WERI-Rb-1 (cell line): ENCODE results near the gene IGFBP3.

Experiments used
- DNase-seq: peaks from one replicate; pipeline ENCODE4 v3.0.0-alpha.2; 2020
- H3K27ac ChIP-seq: fragments of 250-450 bp; sonication (Bioruptor Pico); 2 replicates; pipeline ENCODE4 v1.5.1; 2020; ENCODE audit warnings: mild to moderate bottlenecking, moderate library complexity
- H3K27me3 ChIP-seq: fragments of 250-450 bp; sonication (Bioruptor Pico); 2 replicates; pipeline ENCODE4 v1.5.1; 2021; ENCODE audit warnings: mild to moderate bottlenecking, low read depth, moderate library complexity; ENCODE audit not compliant: insufficient read depth, severe bottlenecking
- H3K36me3 ChIP-seq: fragments of 250-450 bp; sonication (Bioruptor Pico); 2 replicates; pipeline ENCODE4 v1.5.1; 2020; ENCODE audit warnings: mild to moderate bottlenecking, moderate library complexity
- H3K4me3 ChIP-seq: 2 replicates; pipeline ENCODE4 v1.5.1; 2011; ENCODE audit warnings: low read depth, mild to moderate bottlenecking, control low read depth, low read length
- H3K9me3 ChIP-seq: fragments of 250-450 bp; sonication (Bioruptor Pico); 2 replicates; pipeline ENCODE4 v1.5.1; 2021; ENCODE audit warnings: mild to moderate bottlenecking, moderate library complexity; ENCODE audit not compliant: severe bottlenecking
- CTCF ChIP-seq: IDR thresholded peaks from 2 replicates; pipeline ENCODE4 v1.5.1; 2011; ENCODE audit warnings: low read depth, mild to moderate bottlenecking, control low read depth, inconsistent platforms, low read length

Gene IGFBP3

DNA sequence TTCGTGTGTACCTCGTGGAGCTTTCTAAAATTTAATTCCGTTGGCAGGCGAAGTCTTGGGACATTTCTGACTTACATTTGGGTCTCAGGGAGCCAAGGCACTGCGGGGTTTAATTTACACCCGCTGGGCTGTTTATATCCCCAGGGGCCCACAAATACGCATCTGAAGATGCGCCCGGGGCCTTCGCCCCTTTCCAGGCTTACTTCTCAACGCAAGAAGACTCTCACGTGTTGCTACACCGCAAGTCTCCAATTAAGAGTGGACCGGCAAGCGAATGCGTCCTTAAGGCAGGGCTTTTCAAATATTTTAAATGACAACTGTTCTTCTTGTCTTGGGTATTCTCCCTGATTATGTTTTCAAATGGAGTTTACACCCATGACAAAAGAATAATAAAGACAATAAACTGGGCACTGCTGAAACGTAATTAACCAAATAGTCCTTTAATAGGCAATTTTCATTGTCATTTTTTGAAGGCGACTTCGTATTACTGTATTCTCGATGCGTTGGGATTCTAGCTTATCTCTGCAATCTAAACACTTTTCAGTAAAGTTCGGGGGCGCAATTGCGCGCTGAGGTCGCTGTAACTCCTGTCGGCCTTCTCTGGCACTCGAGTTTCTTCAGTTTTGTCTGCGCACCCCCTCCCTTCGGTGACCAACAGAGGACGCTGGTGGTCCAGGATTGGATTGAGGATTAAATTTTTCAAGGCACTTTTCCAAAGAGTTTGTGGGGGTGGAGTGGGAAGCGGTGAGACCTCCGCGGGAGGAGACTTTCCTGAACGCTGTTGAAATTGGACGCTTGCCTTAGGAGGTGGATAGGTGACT is 837 bp upstream of the IGFBP3 start:
- H3K27ac ChIP-seq = no peak overlapping the region
- peaks cover 68% of the 10 kb centered on the region for H3K27me3 ChIP-seq
- no peaks in the 10 kb centered on the region for H3K36me3 ChIP-seq
- no peaks in the 10 kb centered on the region for H3K9me3 ChIP-seq
- H3K4me3 ChIP-seq = peak overlapping the region; percentile 40
- TF ChIP-seq CTCF = peak; percentile 77
- peak; percentile 74 for DNase-seq

DNA sequence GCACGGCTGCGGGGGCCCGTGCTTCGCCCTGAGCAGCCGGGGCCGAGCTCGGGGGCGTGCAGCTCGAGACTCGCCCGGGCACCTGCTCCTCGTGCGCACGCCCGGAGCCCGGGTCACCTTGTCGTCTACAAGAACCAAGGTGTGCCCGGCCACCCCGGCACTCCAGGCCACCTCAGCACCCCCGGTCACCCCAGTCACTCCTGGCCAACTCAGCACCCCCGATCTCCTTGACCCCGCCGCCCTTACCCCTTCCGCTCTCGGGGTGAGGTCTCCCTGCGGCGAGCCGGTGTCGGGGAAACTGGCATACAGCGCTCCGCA is 268 bp upstream of the IGFBP3 start:
- Histone ChIP-seq H3K4me3 (peak overlapping the region; percentile 40), H3K9me3 (no peaks in the 10 kb centered on the region), H3K27me3 (peaks cover 73% of the 10 kb centered on the region), H3K36me3 (no peaks in the 10 kb centered on the region), H3K27ac (no peak overlapping the region)
- no peak for TF ChIP-seq CTCF
- DNase-seq = no peak

- no peaks in the 10 kb centered on the region for H3K36me3 ChIP-seq
- TF ChIP-seq CTCF = no peak
- no peaks in the 10 kb centered on the region for H3K9me3 ChIP-seq
- H3K27ac ChIP-seq = no peak overlapping the region
- no peak for DNase-seq
- H3K4me3 ChIP-seq = peak overlapping the region; percentile 33; the same call in 1 of the 2 replicates
- peaks cover 81% of the 10 kb centered on the region for H3K27me3 ChIP-seq
Measured at GRCh38 chr7:45919993-45920459, 1.0 kb downstream of the IGFBP3 start.

DNA sequence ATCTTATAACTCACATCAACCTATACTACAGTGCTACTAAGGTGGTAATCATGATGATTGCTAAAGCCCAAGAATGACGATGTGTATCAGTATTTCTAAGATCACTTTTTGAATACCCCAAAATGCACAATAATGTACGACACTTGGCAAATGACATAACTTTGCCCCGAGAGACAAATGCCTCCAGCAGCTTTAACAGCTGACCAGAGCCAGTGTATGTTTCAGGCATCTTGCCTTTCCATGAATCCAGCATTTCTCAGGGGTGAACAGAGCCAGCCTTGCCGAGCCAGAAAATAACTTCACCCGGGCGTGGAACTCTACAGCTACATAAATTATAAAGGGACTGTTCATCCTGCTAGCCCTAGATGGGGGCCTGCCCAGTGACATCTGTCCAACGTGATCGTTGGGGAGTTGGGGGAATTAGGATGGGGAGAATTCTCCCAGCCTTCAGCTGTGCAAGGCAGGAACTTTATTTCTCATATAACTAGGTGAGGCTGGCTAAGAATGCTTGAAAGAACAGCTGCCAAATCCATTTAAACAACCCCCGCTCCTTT is 1.8 kb downstream of the IGFBP3 start:
- Histone ChIP-seq H3K4me3 (no peak overlapping the region), H3K27me3 (peaks cover 81% of the 10 kb centered on the region), H3K9me3 (no peaks in the 10 kb centered on the region), H3K27ac (no peak overlapping the region), H3K36me3 (no peaks in the 10 kb centered on the region)
- TF ChIP-seq CTCF = no peak
- no peak for DNase-seq

GRCh38 chr7:45918556-45918955 is 2.5 kb downstream of the IGFBP3 start:
- Histone ChIP-seq H3K27me3 (peaks cover 75% of the 10 kb centered on the region), H3K27ac (no peak overlapping the region), H3K4me3 (no peak overlapping the region), H3K9me3 (no peaks in the 10 kb centered on the region), H3K36me3 (no peaks in the 10 kb centered on the region)
- TF ChIP-seq CTCF = no peak
- no peak for DNase-seq
